Natural killer cell treated with Interleukin-12 subunit alpha and Interleukin-12 subunit beta and Interleukin-15 and Interleukin-18, amount 100 ng/mL, for 72 hours (primary cell): ENCODE results near the gene SDC3. TPM values are rescaled to one million over a fixed set of nuclear protein-coding genes. Genes with fewer than 3 reads are reported as not detected.

Experiments used
- ATAC-seq, 2 donors: fragments of 150-1000 bp; cut with Tn5 transposase in 1 of 2; sonication (Bioruptor Pico), chemical (Tn5 transposase) in 1 of 2; 2 replicates each; pipeline ENCODE4 v1.10.0; 2021
- DNase-seq: peaks from one replicate; pipeline ENCODE4 v3.0.0; 2022; ENCODE audit warnings: low spot score
- H3K27ac Mint-ChIP-seq, 2 donors: 1 replicate in 1 of 2; 2 replicates in 1 of 2; pipeline ENCODE4 v1.8.0; 2022; ENCODE audit warnings: mixed read lengths in 2 of 2, mild to moderate bottlenecking in 1 of 2, moderate library complexity in 1 of 2
- H3K27me3 Mint-ChIP-seq, 2 donors: 1 replicate in 1 of 2; 2 replicates in 1 of 2; pipeline ENCODE4 v1.8.0; 2022; ENCODE audit warnings: mixed read lengths in 2 of 2
- H3K36me3 Mint-ChIP-seq: one replicate; pipeline ENCODE4 v1.8.0; 2022; ENCODE audit warnings: mixed read lengths
- H3K4me1 Mint-ChIP-seq, 2 donors: 1 replicate in 1 of 2; 2 replicates in 1 of 2; pipeline ENCODE4 v1.8.0; 2022; ENCODE audit warnings: low read depth in 2 of 2, mixed read lengths in 2 of 2, mild to moderate bottlenecking in 1 of 2
- H3K4me3 Mint-ChIP-seq: one replicate; pipeline ENCODE4 v1.8.0; 2022; ENCODE audit warnings: mixed read lengths
- H3K9me3 Mint-ChIP-seq: 2 replicates; pipeline ENCODE4 v1.8.0; 2022; ENCODE audit warnings: mixed read lengths
- total RNA-seq, 2 donors: library from RNA; stranded (reverse); gene quantifications; one replicate each; pipeline ENCODE4 v1.2.3, GENCODE V29; 2022

SDC3 gene
- total RNA-seq, 2 donors from 2014 or later, result 0.11 TPM; not detected in 1

DNA sequence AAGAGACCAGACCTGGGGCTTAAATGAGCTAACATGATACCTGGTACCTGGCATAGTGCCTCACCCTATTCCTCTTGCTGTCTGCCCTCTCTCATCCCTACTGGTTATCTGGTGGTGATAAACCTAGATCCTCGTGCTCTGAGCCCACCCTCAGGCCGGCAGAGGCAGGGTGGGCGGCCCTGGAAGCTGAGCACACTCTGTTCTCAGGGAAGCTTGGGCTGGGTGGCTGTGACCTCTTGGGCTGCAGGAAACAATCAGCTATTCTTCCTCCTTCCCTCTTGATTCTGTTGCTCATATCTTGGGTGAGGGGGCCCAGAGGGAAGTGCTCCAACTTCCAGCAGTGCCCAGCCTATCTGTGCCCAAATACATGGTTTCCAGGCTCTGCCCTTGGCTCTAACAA is 42.0 kb downstream of the SDC3 start:
- Mint-ChIP-seq H3K27ac (no peak overlapping the region), H3K27me3 (peaks cover 38 to 40% of the 10 kb centered on the region in 2 donors), H3K4me1 (peaks cover 5 to 8% of the 10 kb centered on the region in 2 donors), H3K36me3 (no peaks in the 10 kb centered on the region), H3K4me3 (no peak overlapping the region), H3K9me3 (no peaks in the 10 kb centered on the region)
- ATAC-seq (no peak), DNase-seq (no peak)

DNA sequence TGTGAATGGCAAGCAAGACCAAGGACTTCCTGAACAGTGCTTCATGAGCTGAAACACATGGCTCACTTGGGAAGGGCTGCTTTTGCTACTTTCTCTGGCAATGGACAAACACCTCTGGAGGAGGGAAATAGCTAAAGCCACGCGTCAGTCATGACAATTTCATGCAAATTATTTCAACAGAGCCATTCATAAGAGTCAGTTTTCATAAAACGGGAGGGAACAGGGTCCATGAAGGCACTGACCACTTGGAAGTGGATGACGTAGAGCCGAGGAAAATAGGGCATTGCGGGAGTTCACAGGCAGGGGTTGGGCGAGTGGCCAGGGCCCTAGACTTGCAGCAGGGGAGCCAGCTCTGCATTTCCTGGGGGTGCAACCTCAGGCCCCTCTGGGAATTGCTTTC is 43.9 kb downstream of the SDC3 start:
- Mint-ChIP-seq H3K36me3 (no peaks in the 10 kb centered on the region), H3K27ac (no peak overlapping the region), H3K4me1 (peaks cover 5 to 7% of the 10 kb centered on the region in 2 donors), H3K4me3 (no peak overlapping the region), H3K27me3 (peaks cover 38 to 45% of the 10 kb centered on the region in 2 donors), H3K9me3 (no peaks in the 10 kb centered on the region)
- DNase-seq, result no peak
- no peak for ATAC-seq

DNA sequence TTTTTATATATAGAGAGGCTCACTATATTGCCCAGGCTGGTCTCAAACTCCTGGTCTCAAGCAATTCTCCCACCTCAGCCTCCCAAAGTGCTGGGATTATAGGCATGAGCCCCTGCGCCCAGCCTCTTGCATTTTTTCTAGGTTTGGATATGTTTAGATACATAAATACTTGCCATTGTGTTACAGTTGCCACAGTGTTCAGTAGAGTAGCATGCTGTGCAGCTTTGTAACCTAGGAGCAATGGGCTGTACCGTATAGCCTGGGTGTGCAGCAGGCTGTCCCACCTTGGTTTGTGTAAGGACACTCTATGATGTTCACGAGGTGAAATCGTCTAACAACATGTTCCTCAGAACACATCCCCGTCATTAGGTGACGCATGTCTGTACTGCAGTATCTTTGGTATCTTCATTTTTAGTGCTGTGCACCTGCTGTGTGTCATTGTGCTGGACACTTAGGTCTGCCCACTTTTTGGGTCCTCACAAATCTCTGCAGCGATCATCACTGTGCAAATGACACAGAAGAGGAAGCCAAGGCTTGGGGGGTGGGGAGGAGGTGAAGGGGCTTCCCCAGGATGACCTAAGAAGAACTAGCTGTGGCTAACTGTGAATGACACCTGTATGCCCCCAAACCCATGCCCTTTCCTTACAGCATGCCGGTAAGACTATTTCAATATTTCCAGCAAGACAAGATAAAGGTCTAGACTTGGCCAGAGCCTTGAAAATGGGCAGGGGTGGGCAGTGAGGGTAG is 44.5 kb downstream of the SDC3 start:
- peaks cover 38 to 45% of the 10 kb centered on the region in 2 donors for H3K27me3 Mint-ChIP-seq
- DNase-seq, result no peak
- no peak for ATAC-seq
- H3K27ac Mint-ChIP-seq, result no peak overlapping the region
- H3K9me3 Mint-ChIP-seq, result no peaks in the 10 kb centered on the region
- no peak overlapping the region for H3K4me3 Mint-ChIP-seq
- H3K4me1 Mint-ChIP-seq, result peaks cover under 1% of the 10 kb centered on the region in 2 donors
- H3K36me3 Mint-ChIP-seq, result no peaks in the 10 kb centered on the region

DNA sequence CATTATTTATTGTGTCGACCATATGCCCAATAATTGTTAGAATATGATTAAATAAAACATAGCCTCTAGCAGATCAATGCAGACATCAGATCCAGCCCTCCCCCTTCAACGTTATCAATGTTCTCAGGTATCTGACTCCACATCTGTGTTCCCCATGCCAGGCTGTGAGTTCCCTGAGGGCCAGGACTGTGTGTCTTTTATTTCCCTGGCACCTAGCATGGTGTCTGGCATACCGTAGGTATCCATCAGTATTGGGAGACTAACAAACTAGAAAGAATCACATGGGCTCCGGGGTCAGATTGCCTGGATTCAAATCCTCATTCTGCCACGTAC is 48.3 kb downstream of the SDC3 start:
- Mint-ChIP-seq H3K27ac (no peak overlapping the region), H3K4me1 (no peaks in the 10 kb centered on the region), H3K27me3 (peaks cover 44% of the 10 kb centered on the region in 2 donors), H3K9me3 (no peaks in the 10 kb centered on the region), H3K4me3 (no peak overlapping the region), H3K36me3 (no peaks in the 10 kb centered on the region)
- ATAC-seq (no peak), DNase-seq (no peak)

DNA sequence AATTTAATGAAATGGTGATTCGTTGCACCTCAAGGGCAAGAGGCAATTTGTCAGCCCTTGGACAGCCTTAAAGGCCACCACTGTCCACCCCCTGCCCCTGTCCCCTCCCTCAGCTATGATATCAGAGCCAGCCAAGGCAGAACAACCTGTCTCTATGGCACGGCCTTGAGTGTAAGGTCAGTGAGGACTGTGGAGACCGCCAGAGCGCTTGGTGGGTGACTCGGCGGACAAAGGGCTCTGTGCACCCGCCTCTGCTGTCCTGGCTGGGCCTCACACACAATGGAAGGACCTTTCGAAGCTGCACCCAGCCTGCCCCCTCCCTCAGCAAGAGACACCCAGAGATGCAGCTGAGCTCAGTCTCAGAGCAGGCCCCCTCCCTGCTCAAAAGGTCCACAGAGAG is 50.6 kb downstream of the SDC3 start:
- Mint-ChIP-seq H3K27me3 (peaks cover 39 to 48% of the 10 kb centered on the region in 2 donors), H3K27ac (no peak overlapping the region), H3K9me3 (no peaks in the 10 kb centered on the region), H3K4me3 (no peak overlapping the region), H3K4me1 (peaks cover 3 to 6% of the 10 kb centered on the region in 2 donors), H3K36me3 (no peaks in the 10 kb centered on the region)
- ATAC-seq (no peak), DNase-seq (no peak)

DNA sequence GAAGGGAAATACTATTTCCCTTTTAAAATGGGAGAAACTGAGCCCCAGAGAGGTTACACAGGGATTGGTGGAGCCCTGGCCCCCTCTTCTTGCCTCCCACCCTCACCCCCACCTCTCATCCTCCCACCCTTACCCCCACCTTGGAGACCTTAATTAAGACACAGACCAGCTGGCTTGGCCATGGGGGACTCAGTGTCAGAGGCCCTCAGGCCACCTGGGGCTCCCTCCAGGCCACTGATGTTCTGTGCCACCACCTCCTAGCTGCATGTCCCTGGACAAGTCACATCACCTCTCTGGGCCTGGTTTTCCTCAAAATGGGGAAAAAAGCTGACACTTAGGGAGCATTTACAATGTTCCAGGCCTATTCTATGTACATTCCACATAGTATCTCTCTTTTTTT is 51.5 kb downstream of the SDC3 start:
- DNase-seq (no peak), ATAC-seq (no peak)
- H3K36me3 Mint-ChIP-seq, result no peaks in the 10 kb centered on the region
- no peak overlapping the region for H3K27ac Mint-ChIP-seq
- H3K9me3 Mint-ChIP-seq, result no peaks in the 10 kb centered on the region
- H3K4me1 Mint-ChIP-seq, result peaks cover 3 to 6% of the 10 kb centered on the region in 2 donors
- H3K27me3 Mint-ChIP-seq, result peaks cover 40 to 55% of the 10 kb centered on the region in 2 donors
- H3K4me3 Mint-ChIP-seq, result no peak overlapping the region

DNA sequence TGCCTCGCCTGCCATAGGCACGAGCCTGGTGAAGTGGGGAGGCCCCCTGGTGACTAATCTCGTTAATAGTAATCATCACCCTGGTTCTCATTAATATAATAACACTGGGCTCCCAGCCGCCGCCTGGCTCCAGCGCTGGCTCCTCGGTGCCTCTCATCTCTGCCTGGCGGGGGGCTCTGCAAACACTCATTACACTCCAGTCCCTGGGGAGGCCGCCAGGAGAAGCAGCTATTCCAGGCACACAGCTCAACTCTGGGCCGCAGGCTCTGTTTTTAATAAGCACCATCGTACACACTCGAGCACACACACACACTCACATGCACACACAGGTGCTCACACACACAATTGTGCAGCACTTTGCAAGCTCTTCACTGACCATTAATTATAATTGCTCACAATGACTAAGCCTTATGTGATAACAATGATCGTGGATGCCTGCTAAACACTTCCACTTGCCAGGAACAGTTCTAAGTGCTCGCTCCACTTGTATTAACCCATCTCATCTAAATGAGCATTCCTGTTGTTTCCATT is 52.2 kb downstream of the SDC3 start:
- H3K36me3 Mint-ChIP-seq, result no peaks in the 10 kb centered on the region
- DNase-seq (no peak), ATAC-seq (no peak)
- H3K9me3 Mint-ChIP-seq, result no peaks in the 10 kb centered on the region
- H3K4me1 Mint-ChIP-seq, result peaks cover 3 to 6% of the 10 kb centered on the region in 2 donors
- H3K27me3 Mint-ChIP-seq, result peaks cover 40 to 55% of the 10 kb centered on the region in 2 donors
- no peak overlapping the region for H3K4me3 Mint-ChIP-seq
- no peak overlapping the region for H3K27ac Mint-ChIP-seq

DNA sequence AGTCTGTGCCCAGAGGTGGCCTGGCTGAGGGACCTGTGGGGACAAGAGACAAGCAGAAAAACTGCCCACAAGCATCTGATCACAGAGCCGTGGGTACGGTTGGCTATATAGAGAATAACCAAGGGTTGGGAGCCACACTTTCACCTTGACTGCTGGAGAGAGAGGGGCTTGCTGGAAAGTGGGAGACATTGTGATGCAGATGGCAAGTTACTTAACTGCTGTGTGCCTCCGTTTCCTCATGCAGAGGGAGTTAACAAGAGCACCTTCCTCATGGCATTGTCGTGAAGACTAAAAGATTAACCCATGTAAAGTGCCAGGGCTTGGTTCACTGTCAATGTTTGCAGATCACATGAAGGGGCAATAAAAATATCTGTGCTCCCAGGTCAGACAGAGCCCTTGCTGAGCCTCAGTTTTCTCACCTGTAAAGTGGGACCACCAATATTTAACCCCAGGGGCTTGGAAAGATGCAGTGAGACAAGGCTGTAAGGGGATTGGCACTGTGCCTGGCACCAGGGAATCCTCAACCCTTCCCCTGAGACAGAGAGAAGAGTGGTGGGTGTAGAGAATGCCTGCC is 52.8 kb downstream of the SDC3 start:
- no peak overlapping the region for H3K4me3 Mint-ChIP-seq
- H3K27ac Mint-ChIP-seq, result no peak overlapping the region
- H3K36me3 Mint-ChIP-seq, result no peaks in the 10 kb centered on the region
- peaks cover 38 to 55% of the 10 kb centered on the region in 2 donors for H3K27me3 Mint-ChIP-seq
- DNase-seq, result no peak
- ATAC-seq, result no peak
- H3K4me1 Mint-ChIP-seq, result peaks cover 3 to 6% of the 10 kb centered on the region in 2 donors
- no peaks in the 10 kb centered on the region for H3K9me3 Mint-ChIP-seq

DNA sequence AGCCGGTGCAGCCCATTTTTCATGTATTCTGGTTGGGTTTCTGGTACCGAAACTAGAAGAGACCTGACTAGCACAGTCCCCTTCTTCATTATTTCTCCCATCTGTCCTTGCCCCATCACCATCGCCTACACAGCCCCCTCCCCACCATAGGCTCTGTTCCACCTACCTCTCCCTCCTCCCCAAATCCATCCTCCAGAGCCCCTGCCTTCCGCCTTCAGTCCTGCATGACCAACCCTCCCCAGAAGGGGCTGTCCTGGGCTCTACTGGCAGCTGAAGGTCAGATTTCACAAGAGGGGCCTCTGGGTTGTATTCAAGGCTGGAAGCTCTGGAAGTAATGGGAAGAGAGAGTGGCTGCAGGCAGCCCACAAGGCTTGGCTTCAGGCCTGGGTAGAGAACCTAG is 55.2 kb downstream of the SDC3 start:
- Mint-ChIP-seq H3K4me1 (peaks cover 3 to 6% of the 10 kb centered on the region in 2 donors), H3K27ac (no peak overlapping the region), H3K27me3 (peaks cover 35 to 65% of the 10 kb centered on the region in 2 donors), H3K9me3 (no peaks in the 10 kb centered on the region), H3K36me3 (no peaks in the 10 kb centered on the region), H3K4me3 (no peak overlapping the region)
- ATAC-seq, result no peak
- DNase-seq, result no peak

DNA sequence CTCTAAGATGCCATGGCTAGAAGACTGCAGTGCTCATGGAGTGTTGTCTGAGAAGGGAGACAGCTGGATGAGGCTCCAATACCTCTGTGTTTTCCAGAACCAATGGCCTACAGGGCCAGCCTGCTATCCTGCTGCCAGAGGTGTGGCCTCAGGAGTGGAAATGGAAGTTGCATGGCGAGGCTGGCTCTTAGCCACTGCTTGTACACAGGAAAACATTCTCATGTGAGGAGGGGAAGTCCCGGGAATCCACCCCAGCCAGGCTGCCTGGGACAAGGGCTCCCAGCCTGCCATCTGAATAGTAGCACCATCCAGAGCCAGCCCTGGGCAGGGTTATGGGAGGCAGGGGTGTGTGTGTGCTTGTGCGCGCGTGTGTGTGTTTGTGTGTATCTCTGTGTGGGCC is 56.5 kb downstream of the SDC3 start:
- no peak for ATAC-seq
- Mint-ChIP-seq H3K27ac (no peak overlapping the region), H3K4me3 (no peak overlapping the region), H3K27me3 (peaks cover 32 to 61% of the 10 kb centered on the region in 2 donors), H3K9me3 (no peaks in the 10 kb centered on the region), H3K4me1 (peaks cover 3 to 6% of the 10 kb centered on the region in 2 donors), H3K36me3 (no peaks in the 10 kb centered on the region)
- no peak for DNase-seq

DNA sequence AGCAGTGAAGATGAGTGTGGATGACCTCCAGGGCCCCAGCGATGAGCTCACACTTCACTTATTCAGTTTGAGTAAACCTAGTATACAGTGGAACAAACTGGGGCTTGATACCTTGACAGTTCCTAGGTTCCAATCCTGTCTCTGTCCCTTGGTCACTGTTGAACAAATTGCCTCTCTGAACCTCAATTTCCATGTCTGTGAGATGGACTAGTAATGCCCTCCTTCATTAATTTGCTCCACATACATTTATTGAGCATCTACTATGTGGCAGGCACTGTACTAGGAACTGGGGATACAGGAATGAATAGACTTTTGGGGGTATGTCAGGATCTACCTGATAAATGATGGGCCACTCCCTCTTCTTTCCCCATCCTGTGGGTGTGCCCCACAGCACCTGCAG is 57.3 kb downstream of the SDC3 start:
- no peak overlapping the region for H3K27ac Mint-ChIP-seq
- DNase-seq (no peak), ATAC-seq (no peak)
- peaks cover 3 to 6% of the 10 kb centered on the region in 2 donors for H3K4me1 Mint-ChIP-seq
- no peak overlapping the region for H3K4me3 Mint-ChIP-seq
- H3K27me3 Mint-ChIP-seq, result peaks cover 30 to 62% of the 10 kb centered on the region in 2 donors
- no peaks in the 10 kb centered on the region for H3K9me3 Mint-ChIP-seq
- H3K36me3 Mint-ChIP-seq, result no peaks in the 10 kb centered on the region

DNA sequence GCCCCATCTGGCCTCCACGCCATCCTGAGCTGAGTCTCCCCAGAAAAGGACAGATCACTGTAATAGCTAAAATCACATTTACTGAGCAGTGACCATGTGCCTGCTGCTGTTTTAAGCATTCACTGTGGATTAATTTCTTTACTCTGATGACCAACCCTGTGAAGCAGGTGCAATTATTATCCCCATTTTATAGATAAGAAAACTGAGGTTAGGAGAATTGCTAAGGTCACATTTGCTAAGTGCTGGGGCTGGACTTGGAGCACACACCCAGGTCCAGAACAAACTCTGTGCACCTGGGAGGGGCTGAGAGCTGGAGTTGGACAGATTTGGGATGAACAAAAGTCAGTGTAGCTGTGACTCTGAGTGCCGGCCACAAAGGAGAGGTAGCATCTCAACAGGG is 58.0 kb downstream of the SDC3 start:
- no peaks in the 10 kb centered on the region for H3K36me3 Mint-ChIP-seq
- H3K9me3 Mint-ChIP-seq, result no peaks in the 10 kb centered on the region
- peaks cover 34 to 64% of the 10 kb centered on the region in 2 donors for H3K27me3 Mint-ChIP-seq
- H3K27ac Mint-ChIP-seq, result no peak overlapping the region
- peaks cover 3 to 6% of the 10 kb centered on the region in 2 donors for H3K4me1 Mint-ChIP-seq
- ATAC-seq (no peak), DNase-seq (no peak)
- no peak overlapping the region for H3K4me3 Mint-ChIP-seq

DNA sequence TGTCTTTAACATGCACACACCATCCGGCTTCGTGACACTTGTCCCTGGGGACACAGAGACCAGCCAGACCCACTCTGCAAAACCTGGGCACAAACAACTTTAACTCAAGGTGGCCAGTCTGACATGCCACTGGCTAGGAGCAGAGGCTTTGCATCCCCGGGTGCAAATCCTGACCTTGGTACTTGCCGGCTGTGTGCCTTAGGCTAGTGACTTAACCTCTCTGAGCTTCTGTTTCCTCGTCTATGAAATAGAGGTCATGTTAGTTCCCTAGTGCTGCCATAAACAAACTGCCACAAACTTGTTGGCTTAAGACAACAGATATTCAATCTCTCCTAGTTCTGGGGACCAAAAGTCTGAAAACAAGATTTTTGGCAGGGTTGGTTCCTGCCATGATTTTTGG is 60.4 kb downstream of the SDC3 start:
- DNase-seq (no peak), ATAC-seq (no peak)
- Mint-ChIP-seq H3K36me3 (no peaks in the 10 kb centered on the region), H3K9me3 (no peaks in the 10 kb centered on the region), H3K27me3 (peaks cover 33 to 71% of the 10 kb centered on the region in 2 donors), H3K27ac (no peak overlapping the region), H3K4me3 (no peak overlapping the region), H3K4me1 (no peaks in the 10 kb centered on the region)

DNA sequence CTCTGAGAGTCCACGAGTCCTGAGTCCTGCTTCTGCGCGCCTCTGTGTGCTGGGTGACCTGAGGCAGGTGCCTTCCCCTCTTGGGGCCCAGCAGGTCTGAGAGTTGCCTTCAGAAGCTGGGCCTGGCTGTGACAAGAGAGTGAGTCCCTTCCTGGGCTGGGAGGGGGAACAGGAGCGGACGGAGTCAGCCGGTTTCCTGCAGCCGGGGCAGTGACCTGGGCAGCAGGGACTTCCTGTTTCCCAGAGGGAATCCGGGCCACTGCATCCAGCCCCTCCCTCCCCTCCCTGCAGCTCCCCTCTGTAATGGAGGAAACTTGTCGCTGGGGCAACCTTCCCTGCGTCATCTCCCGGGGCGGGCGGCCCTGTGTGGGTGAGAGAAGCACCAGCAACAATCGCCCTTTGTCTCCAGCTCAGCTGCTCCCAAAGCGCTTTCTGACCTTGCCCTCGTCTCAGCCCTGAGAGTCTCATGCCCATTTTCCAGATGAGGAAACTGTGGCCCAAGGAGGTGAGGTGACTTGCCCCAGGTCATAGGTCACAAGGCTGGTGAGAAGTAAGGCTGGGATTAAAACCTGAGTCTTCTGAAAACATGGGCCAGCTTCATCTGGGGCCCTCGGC is 61.1 kb downstream of the SDC3 start:
- no peak overlapping the region for H3K27ac Mint-ChIP-seq
- H3K9me3 Mint-ChIP-seq, result no peaks in the 10 kb centered on the region
- H3K27me3 Mint-ChIP-seq, result peaks cover 37 to 73% of the 10 kb centered on the region in 2 donors
- no peaks in the 10 kb centered on the region for H3K36me3 Mint-ChIP-seq
- H3K4me1 Mint-ChIP-seq, result no peaks in the 10 kb centered on the region
- no peak for DNase-seq
- H3K4me3 Mint-ChIP-seq, result no peak overlapping the region
- ATAC-seq, result no peak
